Activated CD8-positive, alpha-beta memory T cell treated with anti-CD3 and anti-CD28 coated beads for 1 hour (primary cell): ENCODE data around the gene CA14.
A peak's percentile ranks its signal among the peaks of the same experiment; 100 is the strongest.
"Not testable (repeated sequence)": the region's sequence is repeated elsewhere in the genome, so short reads cannot be mapped to it uniquely, and the experiment has no call there.

Experiments used
- DNase-seq, 2 donors: peaks; one replicate each; pipeline ENCODE4 v3.0.0-alpha.2; 2020; ENCODE audit warnings: low read depth in 1 of 2; ENCODE audit errors: extremely low read depth in 1 of 2

The CA14 gene

GRCh38 chr1:150257624-150258585 is at the start of gene CA14:
Gene CA14, plus strand, starts transcription at chr1:150257774. Its CDS starts 355 bp downstream, at chr1:150258129.
- no peak for DNase-seq

GRCh38 chr1:150208460-150208859 is 49.1 kb upstream of the CA14 start:
- DNase-seq: not testable (repeated sequence)

GRCh38 chr1:150210091-150210490 is 47.5 kb upstream of the CA14 start:
- no peak for DNase-seq

- DNase-seq: no peak
Measured at GRCh38 chr1:150210706-150211105, 46.9 kb upstream of the CA14 start.

GRCh38 chr1:150212070-150212469 is 45.5 kb upstream of the CA14 start:
- no peak for DNase-seq

- peak; percentile 77 to 82 for DNase-seq
Measured at GRCh38 chr1:150213170-150214098, 44.1 kb upstream of the CA14 start.

GRCh38 chr1:150214099-150214756 is 43.3 kb upstream of the CA14 start:
- DNase-seq: not testable (repeated sequence)

GRCh38 chr1:150215855-150216254 is 41.7 kb upstream of the CA14 start:
- not testable (repeated sequence) for DNase-seq

- DNase-seq: no peak
Measured at GRCh38 chr1:150221552-150221951, 36.0 kb upstream of the CA14 start.

GRCh38 chr1:150224983-150225382 is 32.6 kb upstream of the CA14 start:
- no peak for DNase-seq

GRCh38 chr1:150225546-150225945 is 32.0 kb upstream of the CA14 start:
- no peak for DNase-seq

- no peak for DNase-seq
Measured at GRCh38 chr1:150226486-150226885, 31.1 kb upstream of the CA14 start.

- no peak for DNase-seq
Measured at GRCh38 chr1:150227228-150227627, 30.3 kb upstream of the CA14 start.

GRCh38 chr1:150228246-150228645 is 29.3 kb upstream of the CA14 start:
- DNase-seq: not testable (repeated sequence)

GRCh38 chr1:150232921-150233320 is 24.7 kb upstream of the CA14 start:
- DNase-seq: not testable (repeated sequence)

GRCh38 chr1:150233359-150234308 is 23.9 kb upstream of the CA14 start:
- DNase-seq: peak in 1 of 2 donors; percentile 8

GRCh38 chr1:150234309-150234565 is 23.3 kb upstream of the CA14 start:
- DNase-seq: no peak

GRCh38 chr1:150234566-150235293 is 22.8 kb upstream of the CA14 start:
- peak; percentile 69 to 81 for DNase-seq

GRCh38 chr1:150235294-150235851 is 22.2 kb upstream of the CA14 start:
- peak in 1 of 2 donors; percentile 9 for DNase-seq
